NCI-H2196 (cell line): ENCODE data around the gene TRMO.

Source experiments
- DNase-seq: peaks from one replicate; lab custom pipeline; 2025; ENCODE audit not compliant: unreplicated experiment; lab: John Stamatoyannopoulos, UW

The TRMO gene

DNA sequence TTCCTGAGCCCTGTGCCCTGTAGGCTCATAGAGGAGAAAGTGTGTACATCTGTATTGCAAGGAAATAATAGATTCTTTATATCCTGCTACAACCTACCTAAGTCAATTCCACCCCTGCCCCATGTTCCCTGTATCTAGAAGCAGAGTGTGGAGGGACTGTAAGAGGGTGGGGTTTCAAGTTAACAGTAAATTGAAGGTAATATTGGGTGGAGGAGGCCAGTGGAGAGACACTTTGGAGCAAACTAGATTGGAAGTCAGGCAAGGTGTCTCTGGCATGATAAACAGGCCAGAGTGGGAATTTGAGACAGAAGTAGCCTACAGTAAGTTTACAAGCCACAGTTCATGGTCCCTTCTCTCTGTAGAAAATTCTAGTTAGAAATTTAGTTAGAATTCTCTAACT, 17.9 kb upstream of the TRMO start:
- DNase-seq = no peak

DNA sequence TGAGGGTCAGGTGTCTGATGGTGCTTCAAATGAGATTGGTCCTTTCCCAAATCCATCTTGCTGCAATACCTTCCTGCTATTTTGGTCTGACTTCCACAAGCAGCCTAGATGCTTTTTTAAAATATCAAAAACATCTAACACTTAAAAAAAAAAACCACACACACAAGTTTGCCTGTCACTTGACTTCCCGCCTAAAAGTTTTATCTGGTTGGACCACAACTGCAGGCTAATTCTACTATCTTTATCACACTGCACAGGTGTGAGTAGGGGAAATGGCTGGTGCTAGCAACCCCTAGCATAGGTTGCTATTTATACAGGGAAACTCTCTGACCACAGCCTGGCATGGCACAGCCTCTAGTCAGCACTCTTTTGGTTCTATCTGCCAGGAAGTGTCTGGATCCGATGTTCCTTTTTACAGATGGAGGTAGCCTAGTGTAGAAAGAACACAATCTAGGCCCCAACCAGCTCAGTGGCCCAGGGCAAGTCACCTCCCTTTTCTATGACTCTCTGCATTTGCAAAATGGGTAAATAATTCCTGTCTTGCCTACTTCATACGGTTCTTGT, 15.9 kb upstream of the TRMO start, which contains the start of gene HEMGN:
TSS of gene HEMGN (minus strand) at position 92 of the 564 bp plus-strand sequence. CDS start at position 56, 36 bp downstream.
- no peak for DNase-seq

DNA sequence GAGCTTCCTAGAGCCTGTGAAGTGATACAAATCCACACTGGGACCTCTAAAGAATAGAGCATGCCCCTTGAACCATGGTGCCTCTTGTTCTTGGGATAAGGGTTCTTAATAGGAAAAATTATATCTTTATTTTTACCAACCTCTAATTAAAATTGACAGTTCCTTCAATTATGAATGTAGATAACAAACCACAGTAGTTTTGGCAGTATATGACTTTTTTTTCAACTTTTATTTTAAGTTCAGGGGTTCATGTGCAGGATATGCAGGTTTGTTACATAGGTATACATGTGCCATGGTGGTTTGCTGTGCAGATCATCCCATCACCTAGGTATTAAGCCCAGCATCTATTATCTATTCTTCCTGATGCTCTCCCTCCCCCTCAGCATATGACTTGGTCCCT, 14.7 kb upstream of the TRMO start:
- DNase-seq = no peak

DNA sequence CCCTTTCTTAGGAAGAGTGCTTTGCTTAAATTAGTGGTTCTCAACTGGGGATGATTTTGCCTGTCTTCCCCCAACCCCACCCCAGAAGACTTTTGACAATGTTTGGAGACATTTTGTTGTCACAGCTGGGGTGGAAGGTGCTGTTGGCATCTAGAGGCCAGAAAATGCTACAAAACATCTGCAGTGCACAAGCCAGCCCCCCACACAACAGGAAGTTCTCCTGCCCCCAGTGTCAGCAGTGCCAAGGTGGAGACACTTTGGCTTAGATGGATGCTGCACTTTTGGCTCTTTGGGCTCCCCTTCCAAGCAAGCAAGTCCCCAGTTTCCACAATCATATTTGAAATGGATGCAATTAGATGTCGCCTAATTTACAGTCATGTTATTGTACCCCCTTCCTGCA, 13.0 kb upstream of the TRMO start:
- no peak for DNase-seq

DNA sequence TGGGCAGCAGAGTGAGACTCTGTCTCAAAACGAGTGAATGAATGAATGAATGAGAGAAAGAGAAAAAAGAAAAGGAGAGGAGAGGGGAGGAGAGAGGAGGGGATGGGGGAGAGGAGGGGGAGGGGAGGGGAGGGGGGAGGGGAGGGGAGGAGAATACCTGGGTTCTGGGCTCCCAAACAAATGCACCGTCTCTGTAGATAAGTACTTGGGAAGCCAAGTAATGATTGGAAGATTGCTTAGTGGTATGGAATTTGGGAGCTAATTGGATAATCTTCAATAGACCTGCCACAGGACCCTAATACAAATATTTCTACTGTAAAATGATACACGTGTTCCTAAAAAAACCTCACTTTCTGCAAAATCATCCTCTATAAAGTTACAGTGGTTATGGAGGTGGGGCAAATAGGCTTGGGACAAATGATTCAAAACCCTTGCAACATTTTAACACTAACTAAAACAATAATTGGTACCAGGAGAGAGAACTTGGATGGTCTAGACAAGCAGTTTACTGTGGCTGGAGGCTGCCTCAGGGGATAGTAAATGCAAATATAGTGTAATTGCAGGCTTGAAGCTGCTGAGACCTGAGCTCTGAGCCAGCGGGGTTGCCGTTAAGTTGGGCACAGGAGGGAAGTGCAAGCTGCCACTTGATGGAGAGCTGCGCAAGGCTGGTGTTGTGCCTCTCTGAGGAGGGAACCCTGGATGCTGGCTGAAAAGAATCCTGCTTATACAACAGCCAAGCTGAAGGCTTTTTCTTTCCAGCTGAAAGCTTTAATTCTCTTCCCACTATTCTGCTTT, 12.2 kb upstream of the TRMO start:
- no peak for DNase-seq

DNA sequence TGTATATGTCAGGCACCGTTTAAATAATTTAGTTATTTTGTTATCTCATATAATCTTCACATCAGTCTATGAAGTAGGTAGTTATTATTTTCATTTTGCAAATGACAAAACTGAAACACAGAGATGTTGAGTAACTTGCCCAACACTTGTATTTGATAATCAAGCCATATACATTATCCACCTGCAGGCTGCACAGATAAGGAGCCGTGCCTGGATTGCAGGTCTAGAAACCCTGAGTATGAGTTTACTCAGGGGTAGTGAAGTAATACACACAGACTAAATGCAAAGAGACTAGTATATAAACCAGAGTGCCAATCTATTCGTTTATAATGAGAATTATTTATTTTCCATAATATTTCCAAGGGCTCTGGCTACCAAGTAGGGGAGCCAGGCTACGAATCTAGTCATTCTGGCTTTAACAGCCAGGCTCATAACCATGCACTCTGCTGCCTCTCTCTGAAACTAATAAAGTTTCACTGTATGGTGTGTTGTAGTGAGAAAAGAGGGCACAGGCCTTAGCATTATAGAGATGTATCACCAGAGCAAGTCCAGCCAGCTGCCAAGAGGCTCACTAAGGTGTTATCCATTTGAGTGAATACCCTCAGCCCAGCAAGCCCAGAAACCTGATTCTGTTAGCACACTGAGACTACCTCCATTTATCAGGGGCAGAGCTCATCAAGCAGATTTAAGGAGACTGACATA, 11.1 kb upstream of the TRMO start:
- no peak for DNase-seq

DNA sequence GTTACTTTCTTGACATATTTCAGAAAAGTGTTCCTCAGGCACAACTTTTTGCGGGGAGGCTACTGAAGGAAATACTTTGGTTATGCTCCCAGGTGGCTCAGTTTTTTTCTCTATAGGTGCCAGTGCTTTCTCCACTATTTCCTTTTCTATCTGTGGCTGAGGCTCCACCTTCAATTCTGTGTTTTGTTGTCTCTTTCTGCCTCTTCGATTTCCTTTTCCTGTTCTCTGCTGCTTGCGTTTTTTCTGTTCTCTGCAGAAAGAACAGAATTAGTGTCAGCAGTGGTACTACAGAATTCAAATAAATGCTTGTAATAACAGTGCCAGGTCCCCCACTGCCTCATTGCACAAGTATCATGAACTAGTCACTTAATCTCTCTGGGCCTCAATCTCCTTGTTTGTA, 8.7 kb upstream of the TRMO start:
- DNase-seq = no peak

DNA sequence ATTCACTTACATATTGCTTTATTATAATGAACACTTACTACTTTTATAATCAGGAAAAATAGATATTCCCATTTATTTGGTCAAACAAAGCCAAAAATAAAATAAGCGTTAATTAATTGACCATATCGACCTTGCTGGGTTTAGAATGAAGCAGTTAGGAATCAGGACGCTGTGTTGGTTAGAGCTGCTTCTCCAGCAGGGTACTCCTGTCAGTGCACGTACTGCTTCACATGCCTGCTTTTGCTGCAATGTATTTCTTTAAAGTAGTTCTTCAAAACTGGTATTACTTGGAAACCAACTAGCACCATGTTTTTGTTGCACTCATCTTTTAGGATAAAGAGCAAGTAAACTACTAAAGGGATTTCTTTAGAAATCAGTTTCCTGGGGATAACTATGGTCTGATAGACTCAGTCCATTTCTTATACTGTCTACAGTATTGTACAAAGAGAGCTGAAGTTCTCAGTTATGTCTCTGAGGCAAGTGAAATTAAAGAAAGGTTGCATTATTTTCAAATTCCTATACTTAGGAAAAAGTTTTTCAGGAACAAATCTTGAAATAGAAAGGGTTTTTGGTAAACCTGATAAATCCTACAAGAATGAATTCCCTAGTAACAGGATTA, 6.8 kb upstream of the TRMO start:
- DNase-seq = no peak

DNA sequence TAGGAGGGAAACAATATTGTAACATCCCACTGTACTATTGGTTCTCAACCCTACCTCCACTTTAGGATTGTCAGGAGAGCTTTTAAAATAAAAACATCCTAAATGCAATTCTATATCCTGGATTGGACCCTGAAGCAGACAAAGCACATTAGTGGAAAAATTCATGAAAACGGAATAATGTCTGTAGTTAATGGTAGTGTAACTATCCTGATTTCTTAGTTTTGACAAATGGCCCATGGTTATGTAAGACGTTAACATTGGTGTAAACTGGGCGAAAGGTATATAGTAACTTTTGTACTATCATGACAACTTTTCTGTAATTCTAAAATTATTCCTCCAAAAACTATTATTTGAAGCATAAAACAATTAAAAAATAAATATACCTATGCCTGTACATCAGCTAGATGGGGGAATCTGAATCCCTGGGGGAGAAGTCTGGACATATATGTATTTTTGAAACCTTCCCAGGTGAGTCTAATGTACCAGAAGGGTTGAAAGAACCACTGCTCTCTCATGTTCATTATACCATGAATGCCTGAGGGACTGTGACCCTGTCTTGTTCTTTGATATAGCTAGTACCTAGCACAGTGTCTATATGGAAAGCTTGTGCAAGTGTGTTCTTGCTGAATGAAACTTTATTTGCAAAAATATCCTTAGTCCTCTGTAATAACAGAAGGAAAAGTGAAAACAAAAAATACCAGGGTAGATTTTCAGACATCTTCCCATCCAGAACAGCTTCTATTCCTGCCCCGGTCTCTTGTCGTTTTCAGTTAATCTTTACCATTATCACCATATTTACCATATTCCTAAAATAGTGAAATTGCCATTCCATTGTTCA, 3.4 kb upstream of the TRMO start:
- no peak for DNase-seq

DNA sequence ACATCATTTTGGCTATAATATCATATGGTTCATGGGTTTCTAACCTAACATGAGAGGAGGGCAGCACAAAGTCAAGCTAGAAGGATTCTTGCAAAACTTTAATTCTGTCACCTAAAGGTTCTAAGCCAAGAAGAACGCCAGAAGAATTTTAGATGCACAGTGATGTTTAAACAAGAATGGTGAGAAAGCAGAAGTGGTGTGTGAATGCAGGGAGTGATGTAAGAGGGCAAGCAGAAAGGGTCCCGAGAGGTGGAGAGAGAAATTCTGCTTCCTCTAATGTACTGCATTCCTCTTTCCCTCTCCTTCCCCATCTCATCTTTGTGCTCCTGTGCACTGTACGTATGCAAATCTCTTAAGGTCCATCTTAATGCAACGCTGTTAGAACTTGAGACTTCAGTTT, 2.1 kb upstream of the TRMO start:
- no peak for DNase-seq

DNA sequence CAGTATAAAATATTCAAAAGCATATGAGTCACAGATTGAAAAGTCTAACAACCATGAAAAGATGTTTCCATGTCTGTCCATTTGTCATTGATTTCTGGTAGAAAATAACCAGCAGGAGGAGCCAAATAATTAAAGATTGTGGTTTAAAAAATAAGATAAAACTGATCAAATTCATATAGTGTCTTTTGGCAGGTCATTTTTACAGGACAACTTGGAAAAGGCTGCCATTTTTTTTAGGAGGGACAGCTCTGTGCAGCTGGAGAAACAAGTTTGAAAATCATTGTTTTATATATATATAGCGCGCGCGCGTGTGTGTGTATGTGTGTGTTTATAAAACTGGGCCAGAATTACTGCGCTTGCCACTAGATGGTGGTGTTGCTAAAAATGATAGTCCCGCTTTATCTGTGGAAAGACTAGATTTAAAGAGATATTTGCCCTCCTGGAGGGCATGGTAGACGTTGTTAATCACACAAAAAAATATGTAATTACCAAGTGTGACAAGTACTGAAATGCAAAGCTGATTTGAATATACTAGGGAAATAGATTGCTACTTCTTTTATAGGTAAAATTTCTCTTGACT, 1.3 kb upstream of the TRMO start:
- peak; percentile 74 for DNase-seq

DNA sequence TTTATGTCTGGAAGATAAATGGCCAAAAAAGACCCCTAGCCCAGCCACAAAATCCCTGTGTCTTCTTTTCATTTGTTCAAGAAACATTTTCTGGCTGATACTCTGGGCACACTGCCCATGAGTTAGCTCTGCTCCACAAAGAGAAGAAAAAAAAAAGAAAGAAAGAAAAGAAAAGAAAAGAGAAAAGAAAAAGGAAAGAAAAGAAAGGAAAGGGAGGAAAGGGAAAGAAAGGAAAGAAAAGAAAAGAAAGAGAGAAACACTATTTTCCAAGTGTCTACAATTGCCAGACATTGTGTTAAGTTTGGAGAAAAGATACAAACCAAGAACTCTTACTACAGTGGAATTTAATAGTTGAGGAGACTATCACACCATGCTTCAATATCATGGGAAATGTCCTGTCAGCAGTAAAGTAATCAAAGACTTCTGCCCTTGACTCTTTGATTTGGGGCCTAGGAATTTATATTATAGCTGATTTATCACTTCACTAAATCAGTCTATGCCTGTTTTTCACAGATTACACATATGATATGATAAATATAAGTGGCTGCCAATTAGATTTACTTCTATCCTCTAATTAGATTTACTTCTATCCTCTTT, 3.0 kb downstream of the TRMO start:
- no peak for DNase-seq

DNA sequence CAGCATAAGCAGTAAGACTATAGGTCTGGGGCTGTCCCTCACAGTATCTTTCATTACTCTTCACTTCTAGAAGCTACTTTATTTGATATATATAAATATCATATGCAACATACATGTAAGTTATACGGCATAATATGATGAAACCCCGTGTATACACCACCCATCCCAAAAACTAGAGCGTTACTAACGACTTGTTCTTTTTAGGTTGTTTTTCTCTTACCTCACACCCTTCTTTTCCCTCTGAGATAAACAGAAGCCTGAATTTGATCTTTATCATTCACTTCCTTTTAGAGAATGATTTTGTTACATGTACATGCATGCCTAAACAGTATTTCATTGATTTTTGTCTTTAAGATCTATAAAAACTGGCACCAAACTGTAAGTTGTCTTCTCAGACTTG, 3.7 kb downstream of the TRMO start:
- no peak for DNase-seq

DNA sequence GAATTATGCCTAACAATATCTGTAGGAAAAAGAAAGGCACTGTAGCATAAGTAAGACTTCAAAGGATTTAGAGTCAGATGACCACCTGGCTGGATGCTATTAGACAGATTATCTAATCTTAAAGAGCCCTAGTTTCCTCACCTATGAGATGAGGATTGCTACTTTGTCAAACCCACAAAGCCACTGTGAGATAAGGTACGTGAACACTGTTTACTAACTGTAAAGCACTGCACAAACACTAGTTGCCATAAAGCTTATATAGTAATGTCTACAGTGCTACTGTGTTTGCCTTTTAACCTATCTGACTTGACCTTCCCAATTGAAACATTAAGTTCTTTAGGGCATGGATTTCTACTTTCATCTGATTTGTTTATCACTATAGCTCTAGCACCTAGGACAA, 10.3 kb downstream of the TRMO start:
- DNase-seq = no peak

DNA sequence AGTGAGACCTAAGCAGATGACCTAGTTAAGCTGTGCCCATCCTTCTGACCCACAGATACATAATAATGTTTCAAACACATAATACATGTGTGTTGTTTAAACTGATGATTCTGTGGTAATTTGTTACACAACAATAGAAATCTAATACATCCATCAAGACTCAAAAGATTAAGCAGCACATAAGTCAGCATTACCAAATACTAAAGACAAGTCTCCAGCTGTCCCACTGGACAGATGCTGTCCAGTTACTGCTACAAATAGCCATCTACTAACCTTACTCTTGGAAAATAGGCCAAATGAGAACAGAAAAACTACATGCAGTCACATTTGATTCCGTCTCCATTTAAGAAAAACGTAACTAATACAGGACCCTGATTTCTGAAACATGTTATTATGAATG, 10.8 kb downstream of the TRMO start:
- no peak for DNase-seq

DNA sequence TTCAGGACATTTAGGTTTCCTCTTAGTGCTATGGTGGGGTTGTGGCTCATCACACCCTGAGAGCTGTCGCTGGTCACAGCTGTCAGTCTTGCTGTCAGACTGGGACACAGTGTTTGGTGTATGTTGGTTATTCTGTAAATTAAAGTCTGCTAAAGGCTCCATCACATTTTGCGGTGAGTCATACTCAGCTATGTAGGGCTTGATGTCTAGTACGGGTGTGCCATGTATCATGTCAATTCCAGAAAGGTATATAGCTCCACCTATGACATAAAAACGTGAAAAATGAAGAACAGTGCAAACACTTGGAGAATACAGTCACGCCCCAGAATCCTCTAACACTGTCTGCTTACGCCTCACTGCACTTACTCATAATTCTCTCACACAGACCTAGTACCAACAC, 11.9 kb downstream of the TRMO start:
- no peak for DNase-seq

DNA sequence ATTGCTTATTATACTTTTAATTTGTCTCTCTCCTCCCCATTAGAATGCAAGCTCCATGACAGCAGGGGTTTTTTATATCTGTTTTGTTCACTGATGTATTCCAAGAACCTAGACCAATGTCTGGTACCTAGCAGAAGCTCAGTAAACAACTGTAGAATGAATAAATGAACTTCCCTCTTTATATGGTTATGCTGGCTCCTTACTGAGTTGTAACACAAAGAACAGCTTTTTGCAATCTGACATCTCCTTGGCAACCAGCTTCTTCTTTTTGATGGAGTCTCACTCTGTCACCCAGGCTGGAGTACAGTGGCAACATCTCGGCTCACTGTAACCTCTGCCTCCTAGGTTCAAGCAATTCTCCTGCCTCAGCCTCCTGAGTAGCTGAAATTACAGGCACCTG, 13.6 kb downstream of the TRMO start:
- DNase-seq = no peak

DNA sequence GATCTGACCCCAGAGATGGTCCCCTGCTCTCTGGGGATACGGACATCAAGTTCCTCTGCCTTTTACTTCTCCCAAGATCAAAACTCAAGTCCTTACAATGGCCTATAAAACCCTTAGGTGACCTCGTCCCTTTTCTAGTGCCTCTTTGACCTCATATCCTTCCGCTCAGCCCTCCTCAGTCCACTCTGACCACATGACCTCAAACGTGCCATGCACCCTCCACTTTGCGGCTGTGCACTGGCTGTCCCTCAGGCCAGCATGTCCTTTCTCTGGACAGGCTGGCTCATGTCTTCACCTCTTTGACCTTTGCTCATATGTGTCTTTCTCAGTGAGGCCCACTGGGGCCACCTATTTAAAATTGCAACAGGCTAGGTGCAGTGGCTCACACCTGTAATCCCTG, 14.7 kb downstream of the TRMO start:
- no peak for DNase-seq

DNA sequence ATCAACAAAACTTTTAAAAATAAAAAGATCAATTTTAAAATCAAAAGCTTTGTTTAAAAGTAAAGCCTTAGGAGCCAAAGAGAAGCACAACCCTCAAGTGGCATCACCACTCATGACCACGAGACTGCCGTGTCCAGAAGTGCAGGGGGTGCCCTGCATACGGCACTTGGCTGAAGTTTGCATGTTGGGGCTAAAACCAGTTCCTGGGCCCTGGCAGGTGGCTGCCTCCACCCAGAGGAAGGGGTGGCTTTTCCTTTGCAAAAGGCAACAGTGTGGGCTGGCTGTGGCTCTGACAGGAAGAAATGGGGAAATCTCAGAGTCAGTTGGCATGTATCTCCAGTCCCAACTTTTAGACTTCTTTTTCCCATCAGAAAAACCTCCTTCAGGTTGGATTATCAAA, 15.3 kb downstream of the TRMO start:
- DNase-seq = no peak

DNA sequence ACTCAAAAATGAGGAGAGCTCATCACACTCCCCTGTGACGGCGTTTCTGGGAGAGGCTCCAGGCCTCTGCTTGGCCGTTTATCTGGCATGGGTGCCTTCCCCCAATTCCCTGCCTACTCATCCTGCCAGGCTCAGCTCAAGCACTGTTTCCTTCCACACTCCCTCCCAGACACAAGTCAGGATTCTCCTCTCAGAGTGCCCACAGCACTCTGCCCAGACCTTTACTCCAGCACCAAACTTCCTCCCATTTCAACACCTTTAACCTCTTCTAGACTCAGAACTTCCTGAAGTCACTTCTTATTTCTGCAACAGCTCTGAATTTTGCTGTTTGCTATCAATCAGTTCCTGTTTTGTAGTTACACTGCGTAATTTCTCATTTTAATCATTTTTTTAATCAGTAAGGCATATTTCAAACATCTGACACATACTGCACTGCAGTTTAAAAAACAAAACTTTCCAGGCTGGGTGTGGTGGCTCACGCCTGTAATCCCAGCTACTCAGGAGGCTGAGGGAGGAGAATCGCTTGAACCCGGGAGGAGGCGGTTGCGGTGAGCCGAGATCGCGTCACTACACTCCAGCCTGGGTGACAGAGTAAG, 16.0 kb downstream of the TRMO start:
- DNase-seq = no peak
